Cardiac fibroblast (primary cell): Measurements from ENCODE around the gene SLC43A2.
"Not testable (repeated sequence)": the region's sequence is repeated elsewhere in the genome, so short reads cannot be mapped to it uniquely, and the experiment has no call there.

ENCODE experiments used
- DNase-seq, 2 donors: peaks; one replicate each; pipeline versions ENCODE4 v3.0.0 to v3.0.0-alpha.2; 2010; ENCODE audit warnings: low read depth in 2 of 2
- H3K4me3 ChIP-seq, 2 donors: replicated peaks in 1 of 2; 1 replicate in 1 of 2; 2 replicates in 1 of 2; pipeline ENCODE4 v1.5.1; 2011; ENCODE audit warnings: low read depth in 2 of 2, low read length in 2 of 2, mild to moderate bottlenecking in 2 of 2, moderate library complexity in 1 of 2
- CTCF ChIP-seq: IDR thresholded peaks from one replicate; pipeline ENCODE4 v1.5.1; 2011; ENCODE audit warnings: low read depth, mild to moderate bottlenecking, low read length, inconsistent platforms

SLC43A2 gene

GRCh38 chr17:1576500-1576899 lies 52.1 kb downstream of the SLC43A2 start:
- no peak for DNase-seq
- H3K4me3 ChIP-seq = no peak overlapping the region
- no peak for TF ChIP-seq CTCF

- H3K4me3 ChIP-seq = no peak overlapping the region
- TF ChIP-seq CTCF = no peak
- no peak for DNase-seq
These were observed 53.8 kb downstream of the SLC43A2 start for GRCh38 chr17:1574697-1575471.

GRCh38 chr17:1573932-1574696 lies 54.5 kb downstream of the SLC43A2 start:
- DNase-seq = peak; percentile 79 to 85
- TF ChIP-seq CTCF = peak; percentile 91
- no peak overlapping the region for H3K4me3 ChIP-seq

- not testable (repeated sequence) for H3K4me3 ChIP-seq, DNase-seq
These were observed 56.0 kb downstream of the SLC43A2 start for GRCh38 chr17:1572646-1573045.

GRCh38 chr17:1571341-1571704 lies 57.3 kb downstream of the SLC43A2 start:
- TF ChIP-seq CTCF = no peak
- DNase-seq = no peak
- H3K4me3 ChIP-seq = no peak overlapping the region

- no peak for DNase-seq
- no peak for TF ChIP-seq CTCF
- no peak overlapping the region for H3K4me3 ChIP-seq
These were observed 59.5 kb downstream of the SLC43A2 start for GRCh38 chr17:1568950-1569810.
